Measurements from ENCODE around the gene BCLAF3. TPM values are rescaled to one million over a fixed set of nuclear protein-coding genes. Genes with fewer than 3 reads are reported as not detected.

BCLAF3 gene
- polyA plus RNA-seq: 1 to 10 TPM; 1.1 to 4.5 (median 2.4) TPM

- H3K27ac ChIP-seq (ENCODE audit: low read depth, low read length): peak within 1 kb of the TSS; percentile 55
- WGBS, 3 donors: 1 to 15% (median 2%) methylated on average over 24 to 58 of the region's 103 CpGs
Measured at GRCh38 chrX:19990556-19991349, at the start of gene BCLAF3. Gene BCLAF3 (minus strand): TSS chrX:19991061. CDS start chrX:19970264, 20,797 bp downstream.

GRCh38 chrX:20038966-20039365, 48.1 kb upstream of the BCLAF3 start:
- no peak overlapping the region for H3K27ac ChIP-seq (ENCODE audit: low read depth, low read length)
- 79 to 88% (median 86%) methylated on average over 3 of the region's 3 CpGs for WGBS, 3 donors

GRCh38 chrX:20037186-20037585, 46.3 kb upstream of the BCLAF3 start:
- H3K27ac ChIP-seq (ENCODE audit: low read depth, low read length): no peak overlapping the region
- 80 to 97% (median 91%) methylated on average over 4 to 6 of the region's 6 CpGs for WGBS, 3 donors

- H3K27ac ChIP-seq (ENCODE audit: low read depth, low read length): no peak overlapping the region
- 55 to 92% (median 69%) methylated on average over 2 of the region's 2 CpGs for WGBS, 3 donors
Measured at GRCh38 chrX:20032201-20032600, 41.3 kb upstream of the BCLAF3 start.

GRCh38 chrX:20029728-20030127, 38.9 kb upstream of the BCLAF3 start:
- H3K27ac ChIP-seq (ENCODE audit: low read depth, low read length): no peak overlapping the region
- WGBS, 3 donors: 14 to 39% (median 31%) methylated on average over 2 of the region's 2 CpGs

- WGBS, 3 donors: 81 to 90% (median 82%) methylated on average over 8 of the region's 8 CpGs
- H3K27ac ChIP-seq (ENCODE audit: low read depth, low read length): no peak overlapping the region
Measured at GRCh38 chrX:20028588-20028987, 37.7 kb upstream of the BCLAF3 start.

GRCh38 chrX:20026278-20026677, 35.4 kb upstream of the BCLAF3 start:
- 27 to 39% (median 36%) methylated on average over 2 of the region's 2 CpGs for WGBS, 3 donors
- no peak overlapping the region for H3K27ac ChIP-seq (ENCODE audit: low read depth, low read length)

GRCh38 chrX:20019672-20020365, 29.0 kb upstream of the BCLAF3 start:
- no peak overlapping the region for H3K27ac ChIP-seq (ENCODE audit: low read depth, low read length)
- WGBS, 3 donors: 79 to 94% (median 91%) methylated on average over 6 of the region's 6 CpGs

- 73 to 86% (median 79%) methylated on average over 2 of the region's 2 CpGs for WGBS, 3 donors
- no peak overlapping the region for H3K27ac ChIP-seq (ENCODE audit: low read depth, low read length)
Measured at GRCh38 chrX:20016616-20016945, 25.7 kb upstream of the BCLAF3 start.

GRCh38 chrX:20015945-20016615, 25.2 kb upstream of the BCLAF3 start:
- 75 to 84% (median 76%) methylated on average over 9 of the region's 9 CpGs for WGBS, 3 donors
- H3K27ac ChIP-seq (ENCODE audit: low read depth, low read length): no peak overlapping the region

GRCh38 chrX:20015422-20015821, 24.6 kb upstream of the BCLAF3 start:
- 48 to 71% (median 65%) methylated on average over 1 of the region's 1 CpG for WGBS, 3 donors
- H3K27ac ChIP-seq (ENCODE audit: low read depth, low read length): no peak overlapping the region

- no peak overlapping the region for H3K27ac ChIP-seq (ENCODE audit: low read depth, low read length)
- WGBS, 3 donors: 62 to 70% (median 68%) methylated on average over 4 of the region's 4 CpGs
Measured at GRCh38 chrX:20011608-20012007, 20.7 kb upstream of the BCLAF3 start.

GRCh38 chrX:20007962-20008622, 17.2 kb upstream of the BCLAF3 start:
- WGBS, 3 donors: 45 to 87% (median 77%) methylated on average over 7 of the region's 7 CpGs

GRCh38 chrX:20005883-20006282, 15.0 kb upstream of the BCLAF3 start:
- H3K27ac ChIP-seq (ENCODE audit: low read depth, low read length): no peak overlapping the region
- WGBS, 3 donors: 87 to 100% (median 94%) methylated on average over 2 of the region's 2 CpGs

More at GRCh38 chrX:20007962-20008622, 17.2 kb upstream of the BCLAF3 start:
- no peak overlapping the region for H3K27ac ChIP-seq (ENCODE audit: low read depth, low read length)

GRCh38 chrX:20001588-20001987, 10.7 kb upstream of the BCLAF3 start:
- 59 to 70% (median 60%) methylated on average over 4 of the region's 4 CpGs for WGBS, 3 donors

GRCh38 chrX:19991350-19991718, 473 bp upstream of the BCLAF3 start:
- 45 to 54% (median 54%) methylated on average over 6 of the region's 6 CpGs for WGBS, 3 donors
- peak overlapping the region; percentile 55 for H3K27ac ChIP-seq (ENCODE audit: low read depth, low read length)

More at GRCh38 chrX:20001588-20001987, 10.7 kb upstream of the BCLAF3 start:
- H3K27ac ChIP-seq (ENCODE audit: low read depth, low read length): no peak overlapping the region

GRCh38 chrX:19990151-19990555, 708 bp downstream of the BCLAF3 start:
- WGBS, 3 donors: 1 to 26% (median 1%) methylated on average over 21 to 25 of the region's 25 CpGs
- no peak overlapping the region for H3K27ac ChIP-seq (ENCODE audit: low read depth, low read length)

- H3K27ac ChIP-seq (ENCODE audit: low read depth, low read length): no peak overlapping the region
- WGBS, 3 donors: 84 to 92% (median 91%) methylated on average over 5 of the region's 5 CpGs
Measured at GRCh38 chrX:19987856-19988255, 3.0 kb downstream of the BCLAF3 start.

- no peak overlapping the region for H3K27ac ChIP-seq (ENCODE audit: low read depth, low read length)
- WGBS, 3 donors: 63 to 93% (median 76%) methylated on average over 3 of the region's 3 CpGs
Measured at GRCh38 chrX:19986531-19986930, 4.3 kb downstream of the BCLAF3 start.

Data from adipose tissue (tissue), 3 donors.